Karpas-422 (cell line): ENCODE results near the gene HTR3C. TPM values are rescaled to one million over a fixed set of nuclear protein-coding genes. Genes with fewer than 3 reads are reported as not detected.
"Not testable (repeated sequence)": the region's sequence is repeated elsewhere in the genome, so short reads cannot be mapped to it uniquely, and the experiment has no call there.

ENCODE experiments used
- DNase-seq: peaks from one replicate; pipeline ENCODE4 v3.0.0-alpha.2; 2015
- H2AFZ ChIP-seq: fragments of 200-600 bp; sonication (generic); 2 replicates; pipeline ENCODE4 v1.6.1; 2014; ENCODE audit warnings: antibody characterized with exemption, low read length, mixed read lengths
- H3K27ac ChIP-seq: fragments of 200-600 bp; sonication (generic); 2 replicates; pipeline ENCODE4 v1.5.1; 2014; ENCODE audit warnings: mild to moderate bottlenecking, low read length, moderate library complexity
- H3K27me3 ChIP-seq: fragments of 200-600 bp; sonication (generic); 2 replicates; pipeline ENCODE4 v1.6.1; 2014; ENCODE audit warnings: low read length, mixed read lengths
- H3K36me3 ChIP-seq: fragments of 200-600 bp; sonication (generic); 2 replicates; pipeline ENCODE4 v1.6.1; 2014; ENCODE audit warnings: low read length, mixed read lengths; ENCODE audit not compliant: insufficient read depth
- H3K4me1 ChIP-seq: fragments of 200-600 bp; sonication (generic); 2 replicates; pipeline ENCODE4 v1.6.1; 2014; ENCODE audit warnings: mild to moderate bottlenecking, low read length, mixed read lengths
- H3K4me2 ChIP-seq: fragments of 200-600 bp; sonication (generic); 2 replicates; pipeline ENCODE4 v1.6.1; 2014; ENCODE audit warnings: low read length, low read depth, mild to moderate bottlenecking; ENCODE audit not compliant: poor library complexity, severe bottlenecking
- H3K4me3 ChIP-seq: fragments of 200-600 bp; sonication (generic); 2 replicates; pipeline ENCODE4 v1.5.1; 2014; ENCODE audit warnings: mild to moderate bottlenecking, antibody characterized with exemption, low read length, mixed read lengths
- H3K79me2 ChIP-seq: fragments of 200-600 bp; sonication (generic); 2 replicates; pipeline ENCODE4 v1.6.1; 2014; ENCODE audit warnings: mild to moderate bottlenecking, low read length, mixed read lengths
- H3K9ac ChIP-seq: fragments of 200-600 bp; sonication (generic); 2 replicates; pipeline ENCODE4 v1.6.0; 2014; ENCODE audit warnings: low read length
- H3K9me2 ChIP-seq: fragments of 200-600 bp; sonication (generic), shearing (Covaris generic); replicated peaks from 2 replicates; pipeline ENCODE4 v1.6.0; 2014; ENCODE audit warnings: mild to moderate bottlenecking, low read length, moderate library complexity; ENCODE audit not compliant: insufficient read depth
- H3K9me3 ChIP-seq: fragments of 300-700, 200-600 bp; sonication (generic); 2 replicates; pipeline ENCODE4 v1.6.1; 2014; ENCODE audit warnings: low read length, mixed read lengths
- H4K20me1 ChIP-seq: fragments of 200-600 bp; sonication (generic); 2 replicates; pipeline ENCODE4 v1.6.1; 2014; ENCODE audit warnings: mild to moderate bottlenecking, antibody characterized with exemption, low read length, low read depth; ENCODE audit not compliant: insufficient read depth
- total RNA-seq: library from RNA; depleted of rRNA; stranded (reverse); fragments of >200 nt; shearing (Covaris generic); gene quantifications from 2 replicates; pipeline ENCODE4 v1.2.3, GENCODE V29; 2014; ENCODE audit warnings: low replicate concordance

HTR3C gene
- total RNA-seq, 1 experiment from 2014 or later = not detected

GRCh38 chr3:184025256-184025655, 27.6 kb upstream of the HTR3C start:
- not testable (repeated sequence) for H3K79me2 ChIP-seq, H3K4me2 ChIP-seq, H3K27me3 ChIP-seq, H2AFZ ChIP-seq, H3K4me3 ChIP-seq, H3K9ac ChIP-seq, H3K27ac ChIP-seq, H3K9me2 ChIP-seq, H3K9me3 ChIP-seq, H3K4me1 ChIP-seq, H4K20me1 ChIP-seq, H3K36me3 ChIP-seq, DNase-seq

GRCh38 chr3:184028275-184028890, 24.5 kb upstream of the HTR3C start:
- H4K20me1 ChIP-seq, DNase-seq, H3K9me2 ChIP-seq: not testable (repeated sequence)

GRCh38 chr3:184029443-184029842, 23.4 kb upstream of the HTR3C start:
- H2AFZ ChIP-seq = no peak overlapping the region

More at GRCh38 chr3:184028275-184028890, 24.5 kb upstream of the HTR3C start:
- H3K4me2 ChIP-seq, H3K9me3 ChIP-seq, H3K27ac ChIP-seq, H2AFZ ChIP-seq, H3K27me3 ChIP-seq, H3K4me1 ChIP-seq, H3K36me3 ChIP-seq, H3K9ac ChIP-seq, H3K4me3 ChIP-seq, H3K79me2 ChIP-seq: not testable (repeated sequence)

GRCh38 chr3:184030536-184030935, 22.3 kb upstream of the HTR3C start:
- no peaks in the 10 kb centered on the region for H3K9me2 ChIP-seq
- H3K27ac ChIP-seq = no peak overlapping the region
- no peak overlapping the region for H3K4me2 ChIP-seq
- no peak overlapping the region for H3K9ac ChIP-seq
- no peaks in the 10 kb centered on the region for H3K79me2 ChIP-seq
- H3K4me3 ChIP-seq = no peak overlapping the region
- H3K4me1 ChIP-seq = peaks cover 5% of the 10 kb centered on the region
- no peaks in the 10 kb centered on the region for H3K9me3 ChIP-seq
- no peaks in the 10 kb centered on the region for H3K27me3 ChIP-seq
- H3K36me3 ChIP-seq = no peaks in the 10 kb centered on the region
- no peaks in the 10 kb centered on the region for H4K20me1 ChIP-seq
- no peak overlapping the region for H2AFZ ChIP-seq
- no peak for DNase-seq

More at GRCh38 chr3:184029443-184029842, 23.4 kb upstream of the HTR3C start:
- no peak overlapping the region for H3K4me3 ChIP-seq
- no peaks in the 10 kb centered on the region for H3K79me2 ChIP-seq
- no peak overlapping the region for H3K27ac ChIP-seq
- no peaks in the 10 kb centered on the region for H3K36me3 ChIP-seq
- no peaks in the 10 kb centered on the region; the same call in 1 of the 2 replicates for H3K27me3 ChIP-seq
- no peak overlapping the region for H3K9ac ChIP-seq
- no peaks in the 10 kb centered on the region for H4K20me1 ChIP-seq
- no peak overlapping the region for H3K4me2 ChIP-seq
- H3K4me1 ChIP-seq = peaks cover 5% of the 10 kb centered on the region
- H3K9me3 ChIP-seq = no peaks in the 10 kb centered on the region
- DNase-seq = no peak
- H3K9me2 ChIP-seq = no peaks in the 10 kb centered on the region

GRCh38 chr3:184031187-184031792, 21.6 kb upstream of the HTR3C start, which contains the start of gene HTR3D:
Gene HTR3D (plus strand): TSS chr3:184031742. CDS start chr3:184031742, 0 bp downstream.
- no peaks in the 10 kb centered on the region for H4K20me1 ChIP-seq
- no peaks in the 10 kb centered on the region for H3K79me2 ChIP-seq
- H3K4me1 ChIP-seq = peaks cover 5% of the 10 kb centered on the region
- no peak within 1 kb of the TSS for H3K9ac ChIP-seq
- no peaks in the 10 kb centered on the region for H3K9me2 ChIP-seq
- no peak within 1 kb of the TSS for H3K27ac ChIP-seq
- no peaks in the 10 kb centered on the region for H3K9me3 ChIP-seq
- no peak within 1 kb of the TSS for H3K4me3 ChIP-seq
- H2AFZ ChIP-seq = 0 out of 2 replicates have a peak within 1 kb of the TSS, but pooled peaks have one; percentile 39
- H3K4me2 ChIP-seq = no peak within 1 kb of the TSS
- no peaks in the 10 kb centered on the region for H3K36me3 ChIP-seq
- DNase-seq = no peak
- H3K27me3 ChIP-seq = no peaks in the 10 kb centered on the region

- H3K9me3 ChIP-seq = no peaks in the 10 kb centered on the region
- no peak overlapping the region for H3K27ac ChIP-seq
- H3K36me3 ChIP-seq = no peaks in the 10 kb centered on the region
- H3K4me2 ChIP-seq = no peak overlapping the region
- H3K9ac ChIP-seq = no peak overlapping the region
- H3K79me2 ChIP-seq = no peaks in the 10 kb centered on the region
- no peaks in the 10 kb centered on the region for H3K4me1 ChIP-seq
- H3K4me3 ChIP-seq = no peak overlapping the region
- DNase-seq = no peak
- H2AFZ ChIP-seq = no peak overlapping the region
- no peaks in the 10 kb centered on the region for H3K27me3 ChIP-seq
- H4K20me1 ChIP-seq = no peaks in the 10 kb centered on the region
- H3K9me2 ChIP-seq = no peaks in the 10 kb centered on the region
Observed at GRCh38 chr3:184037816-184038215, 15.0 kb upstream of the HTR3C start.

GRCh38 chr3:184038307-184038706, 14.5 kb upstream of the HTR3C start:
- not testable (repeated sequence) for H3K9me2 ChIP-seq, H3K79me2 ChIP-seq, H3K9me3 ChIP-seq, H3K36me3 ChIP-seq, H3K4me1 ChIP-seq, H4K20me1 ChIP-seq, H3K27ac ChIP-seq, H3K4me2 ChIP-seq, DNase-seq, H3K4me3 ChIP-seq, H3K27me3 ChIP-seq, H3K9ac ChIP-seq, H2AFZ ChIP-seq

GRCh38 chr3:184039414-184039813, 13.4 kb upstream of the HTR3C start:
- H3K9me3 ChIP-seq = no peaks in the 10 kb centered on the region
- H3K9ac ChIP-seq = no peak overlapping the region
- H3K79me2 ChIP-seq = no peaks in the 10 kb centered on the region
- H4K20me1 ChIP-seq = no peaks in the 10 kb centered on the region
- H3K27me3 ChIP-seq = no peaks in the 10 kb centered on the region
- H3K4me2 ChIP-seq = no peak overlapping the region
- no peak overlapping the region for H3K4me3 ChIP-seq
- no peak for DNase-seq
- no peak overlapping the region for H2AFZ ChIP-seq
- no peaks in the 10 kb centered on the region for H3K9me2 ChIP-seq
- H3K36me3 ChIP-seq = no peaks in the 10 kb centered on the region
- H3K4me1 ChIP-seq = no peaks in the 10 kb centered on the region
- no peak overlapping the region for H3K27ac ChIP-seq
